GM18519 (cell line): ENCODE results near the gene CTNND2.

Experiments used
- ATAC-seq: cut with Tn5 transposase; IDR thresholded peaks from one replicate; pipeline ENCODE4 v1.9.1; 2021; ENCODE audit warnings: mild to moderate bottlenecking, moderate library complexity; ENCODE audit not compliant: unreplicated experiment, low FRiP score

CTNND2 gene

DNA sequence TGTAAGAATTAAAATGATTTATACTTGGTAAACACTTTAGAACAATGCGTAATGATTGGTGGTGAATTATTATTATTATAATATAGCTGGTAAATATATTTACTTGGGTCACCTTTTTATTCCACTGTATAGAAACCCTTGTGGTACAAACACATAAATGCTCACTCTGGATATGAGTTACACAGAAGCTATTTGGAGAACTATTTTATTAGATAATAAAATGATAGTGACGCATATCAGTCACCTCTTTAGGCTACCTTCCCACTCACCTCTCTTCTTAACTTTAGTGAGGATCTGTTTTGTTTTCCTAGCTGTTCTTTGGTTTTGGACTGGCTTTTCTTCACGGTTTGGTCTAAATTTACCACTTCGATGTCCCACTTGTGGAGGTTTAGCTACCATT lies 605.4 kb downstream of the CTNND2 start:
- no peak for ATAC-seq

DNA sequence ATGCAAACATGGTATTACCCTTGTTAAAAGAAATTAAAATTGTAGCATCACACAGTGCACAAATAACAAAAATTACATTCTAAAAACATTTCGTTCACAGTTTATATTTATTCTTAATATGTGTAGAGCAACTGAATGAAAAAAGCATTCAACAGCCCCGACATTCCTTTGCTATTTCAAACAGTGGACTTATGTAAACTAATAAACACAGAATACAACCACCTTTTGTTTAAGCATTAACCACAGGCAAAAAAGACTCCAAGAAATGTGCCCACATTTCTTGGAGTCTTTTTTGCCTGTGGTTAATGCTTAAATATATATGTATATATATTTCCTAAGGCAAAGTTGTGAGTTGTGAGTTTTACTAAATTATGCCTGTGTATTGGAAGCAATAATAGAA lies 610.7 kb downstream of the CTNND2 start:
- ATAC-seq = no peak

DNA sequence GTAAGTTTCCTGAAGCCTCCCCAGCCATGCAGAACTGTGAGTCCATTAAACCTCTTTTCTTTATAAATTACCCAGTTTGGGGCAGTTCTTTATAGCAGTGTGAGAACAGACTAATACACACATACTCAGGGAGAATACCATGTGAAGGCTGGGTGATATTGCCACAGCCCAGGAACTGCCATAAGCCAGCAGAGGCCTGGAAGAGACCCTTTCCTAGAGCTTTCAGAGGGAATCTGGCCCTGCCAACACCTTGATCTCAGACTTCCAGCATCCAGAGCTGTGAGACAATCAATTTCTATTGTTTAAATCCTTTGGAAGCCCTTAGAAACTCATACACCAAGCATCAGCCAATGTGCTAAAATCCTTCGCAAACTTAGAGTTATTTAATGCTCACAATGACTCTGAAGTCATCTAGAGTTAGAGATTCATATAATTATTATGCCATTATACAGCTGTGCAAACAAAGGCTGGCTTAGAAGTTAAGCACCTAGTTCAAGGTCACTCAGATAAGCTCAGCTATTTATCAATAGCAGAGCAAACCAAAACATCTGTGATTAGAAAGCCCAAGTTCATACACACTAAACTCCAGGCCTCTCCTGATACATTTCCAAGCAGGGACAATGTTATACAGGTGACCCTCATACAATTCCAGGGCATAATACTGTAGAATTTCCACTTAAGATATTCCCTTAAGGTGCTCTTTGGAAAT lies 611.4 kb downstream of the CTNND2 start:
- ATAC-seq = no peak

DNA sequence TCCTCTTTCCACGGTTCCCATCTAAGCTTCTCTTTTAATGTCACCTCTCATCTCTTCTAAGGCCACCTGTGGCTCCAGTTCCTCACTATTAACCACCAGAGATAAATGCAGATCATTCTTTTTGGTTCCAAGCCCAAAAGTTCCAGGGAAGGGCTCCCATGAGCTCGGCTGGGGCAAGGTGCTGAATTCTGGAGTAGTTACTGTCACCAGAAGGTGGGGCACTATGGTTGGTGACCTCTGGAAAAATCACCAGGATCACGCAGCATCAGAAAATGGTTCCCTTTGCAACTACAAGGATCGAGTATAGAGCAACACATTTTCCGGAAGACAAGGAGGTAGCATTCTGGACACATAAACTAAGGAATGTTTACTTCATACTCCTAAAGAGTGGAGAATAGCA lies 614.5 kb downstream of the CTNND2 start:
- ATAC-seq = no peak

DNA sequence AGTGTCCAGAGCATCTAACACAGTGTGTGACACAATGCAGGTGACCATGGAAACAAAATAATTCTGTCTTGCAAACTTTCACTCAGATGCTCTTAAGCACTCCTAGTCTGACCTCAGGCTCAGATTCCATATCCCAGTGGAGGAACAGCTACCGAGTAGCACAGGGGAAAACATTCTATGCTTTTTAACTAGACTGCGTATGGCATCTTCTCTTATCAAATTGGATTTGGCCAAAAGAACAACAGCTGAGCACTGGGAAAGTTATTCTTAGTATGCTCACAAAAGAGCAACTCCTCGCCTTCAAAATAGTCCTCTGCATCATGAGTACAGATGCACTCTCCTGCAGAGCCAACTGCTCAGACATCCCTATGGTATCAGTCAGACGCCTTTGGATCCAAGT lies 615.0 kb downstream of the CTNND2 start:
- no peak for ATAC-seq

DNA sequence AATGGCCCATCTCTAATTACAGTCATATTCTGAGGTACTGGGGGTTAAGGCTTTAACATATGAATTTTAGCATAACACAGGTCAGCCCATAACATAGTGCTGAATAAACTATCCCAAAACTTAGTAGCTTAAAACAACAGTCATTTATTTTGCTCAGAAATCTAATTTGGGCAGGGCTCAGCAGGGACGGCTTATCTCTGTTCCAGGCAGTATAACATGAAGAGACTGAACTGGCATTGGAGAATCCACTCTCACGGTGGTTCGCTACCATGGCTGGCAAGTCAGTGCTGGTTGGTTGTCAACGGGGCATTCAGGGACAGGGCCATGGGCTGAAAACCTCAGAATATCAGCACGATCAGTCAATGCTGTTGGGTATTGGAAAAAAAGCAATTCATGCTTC lies 622.4 kb downstream of the CTNND2 start:
- ATAC-seq = no peak

DNA sequence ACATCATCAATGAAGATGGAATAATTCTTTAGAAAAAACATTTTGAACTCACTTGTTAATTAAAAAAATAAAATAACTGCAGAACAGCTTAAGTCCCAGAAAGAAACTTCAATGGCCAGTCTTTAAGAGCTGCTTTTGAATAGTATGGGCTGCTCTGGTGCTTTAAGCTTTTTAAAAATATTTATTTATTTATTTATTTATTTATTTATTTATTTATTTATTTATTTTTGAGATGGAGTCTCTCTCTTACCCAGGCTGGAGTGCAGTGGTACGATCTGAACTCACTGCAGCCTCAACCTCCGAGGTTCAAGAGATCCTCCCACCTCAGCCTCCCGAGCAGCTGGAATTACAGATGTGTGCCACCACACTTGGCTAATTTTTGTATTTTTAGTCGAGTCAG lies 626.9 kb downstream of the CTNND2 start:
- no peak for ATAC-seq

DNA sequence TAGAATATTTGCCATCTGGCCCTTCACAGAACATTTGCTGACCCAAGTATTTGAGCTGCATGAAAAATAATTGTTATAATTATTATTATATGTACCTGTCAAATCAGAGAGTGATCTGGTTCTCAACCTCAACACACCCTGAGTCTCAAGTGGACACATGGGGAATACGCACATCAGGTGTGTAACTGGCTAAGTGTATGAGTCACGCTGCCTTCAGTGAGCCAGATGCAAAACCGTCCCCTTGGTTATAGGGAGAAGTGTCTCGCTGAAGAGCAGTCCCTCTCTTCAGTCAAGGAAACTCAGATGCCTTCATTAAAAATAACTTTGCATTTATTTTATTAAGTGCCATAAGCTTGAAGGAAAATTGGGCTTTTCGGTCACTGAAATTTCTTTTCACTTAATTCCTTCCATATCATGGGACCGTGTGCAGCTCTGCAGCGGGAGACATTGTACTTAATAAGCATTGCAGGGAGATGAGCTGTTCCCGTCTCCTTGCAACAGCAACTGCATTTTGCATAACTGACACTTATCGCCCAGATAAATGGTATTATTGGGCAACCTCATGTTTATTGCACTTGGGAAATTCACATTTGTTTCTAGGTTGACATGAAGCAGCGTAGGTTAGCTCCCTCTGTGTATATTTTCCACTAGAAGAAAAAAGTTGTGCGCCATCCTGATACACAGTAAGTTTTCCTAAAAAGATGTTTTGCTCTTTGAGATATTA lies 630.9 kb downstream of the CTNND2 start:
- no peak for ATAC-seq

DNA sequence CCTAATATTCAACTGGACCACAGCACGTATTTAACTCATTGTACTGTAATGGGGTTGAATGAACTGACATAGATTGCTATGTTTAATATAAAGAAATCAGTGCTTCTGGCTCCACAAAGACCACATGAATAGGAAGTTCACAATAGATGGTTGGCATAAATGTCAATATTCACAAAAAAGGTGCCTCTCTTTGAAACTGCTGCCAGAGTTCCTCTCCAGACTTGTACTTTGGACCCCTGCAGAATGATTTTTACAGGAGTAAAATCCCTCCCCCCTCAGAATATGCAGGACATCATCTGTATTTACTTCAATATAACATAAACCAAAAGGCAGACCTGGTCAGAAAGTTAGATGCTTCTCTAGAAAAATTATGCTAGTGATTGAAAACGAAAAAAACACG lies 634.7 kb downstream of the CTNND2 start:
- no peak for ATAC-seq

DNA sequence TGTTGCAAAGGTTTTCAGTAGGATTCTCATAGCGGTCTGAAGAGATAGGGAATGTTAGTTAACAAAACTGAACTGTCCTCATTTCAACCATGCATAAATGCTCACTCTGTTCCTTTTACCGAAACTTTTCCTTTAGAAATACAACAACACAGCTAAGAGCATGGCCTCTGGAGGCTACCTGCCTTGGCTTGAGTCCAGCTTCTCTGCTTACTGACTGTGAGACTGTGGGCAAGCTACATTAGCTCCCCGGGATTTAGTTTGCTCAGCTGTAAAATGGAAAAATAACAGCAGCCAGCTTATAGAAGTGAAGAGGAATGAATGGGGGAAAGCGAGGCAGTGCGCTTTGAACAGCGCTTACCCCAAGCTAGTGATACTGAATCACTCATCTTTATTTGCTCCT lies 635.4 kb downstream of the CTNND2 start:
- no peak for ATAC-seq

DNA sequence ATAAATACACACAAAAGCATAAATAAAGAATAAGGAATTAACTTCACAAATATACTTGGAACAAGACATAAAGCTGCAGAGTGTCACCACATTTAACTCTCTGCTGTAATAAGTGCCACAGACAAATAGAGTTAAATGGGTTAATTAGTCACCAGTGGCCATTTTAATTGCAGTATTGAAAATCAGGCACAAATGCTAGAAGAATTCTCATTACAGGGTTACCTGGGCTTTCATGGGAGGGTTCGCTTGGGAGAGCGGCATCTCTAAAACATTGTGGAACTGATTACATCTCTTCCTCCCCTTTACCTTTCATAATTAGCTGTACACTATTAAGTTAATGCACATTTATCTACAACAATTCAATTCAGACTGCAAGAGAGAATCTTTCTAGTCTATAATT lies 637.9 kb downstream of the CTNND2 start:
- no peak for ATAC-seq

DNA sequence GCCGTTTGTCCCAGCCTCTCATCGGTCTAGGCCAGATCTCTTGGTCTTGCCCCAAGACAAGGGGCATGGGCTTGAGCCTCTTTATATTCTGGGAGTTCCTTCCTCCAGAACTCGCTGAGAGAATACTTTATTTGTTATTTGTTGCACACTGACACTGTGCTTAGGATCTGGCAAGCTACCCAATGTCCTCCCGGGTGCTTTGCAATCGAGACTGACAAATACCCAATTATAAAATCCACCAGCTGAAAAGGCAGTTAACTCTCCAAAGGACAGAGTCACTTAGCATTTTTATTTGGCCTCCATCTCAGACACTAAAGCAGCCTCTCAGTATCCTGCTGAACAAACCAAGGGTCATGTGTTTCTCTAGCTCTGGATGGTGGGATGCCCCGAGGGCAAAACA lies 643.0 kb downstream of the CTNND2 start:
- no peak for ATAC-seq

DNA sequence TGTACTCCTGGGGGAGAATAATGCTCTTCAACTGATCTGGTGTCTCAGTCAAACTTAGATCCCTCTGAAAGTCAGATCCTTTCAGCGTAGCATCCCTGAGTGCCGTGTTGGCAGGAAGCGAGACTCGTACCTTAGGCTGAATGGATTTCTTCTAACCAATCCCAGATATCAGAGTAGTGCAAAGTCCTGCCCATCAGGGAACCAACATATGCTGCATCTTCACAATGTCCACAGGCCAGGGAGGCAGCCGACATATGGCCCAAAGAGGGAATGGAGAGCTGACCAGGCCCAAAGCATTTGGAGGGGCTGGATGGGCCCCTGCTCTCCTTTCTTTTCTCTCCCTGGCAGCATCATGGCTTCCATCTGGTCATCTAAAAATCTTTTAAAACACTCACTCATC lies 646.2 kb downstream of the CTNND2 start:
- no peak for ATAC-seq

DNA sequence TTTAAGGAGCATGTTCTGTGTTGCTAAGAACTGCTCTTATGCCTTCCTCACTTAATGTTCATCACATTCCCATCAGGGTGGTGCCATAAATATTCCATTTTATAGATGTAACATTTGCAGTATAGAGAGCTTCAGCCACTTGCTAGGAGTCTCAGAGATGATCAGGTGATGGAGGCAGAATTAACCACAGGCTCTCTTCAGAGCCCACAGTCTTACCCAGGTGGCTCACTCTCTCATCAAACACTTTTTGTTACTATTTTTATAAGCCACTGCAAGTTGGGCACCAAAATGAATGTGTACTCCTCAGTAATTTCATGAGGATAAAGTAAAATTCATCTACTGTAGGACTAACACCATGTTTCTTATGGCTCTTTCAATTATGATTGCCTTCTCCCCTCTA lies 651.7 kb downstream of the CTNND2 start:
- no peak for ATAC-seq

DNA sequence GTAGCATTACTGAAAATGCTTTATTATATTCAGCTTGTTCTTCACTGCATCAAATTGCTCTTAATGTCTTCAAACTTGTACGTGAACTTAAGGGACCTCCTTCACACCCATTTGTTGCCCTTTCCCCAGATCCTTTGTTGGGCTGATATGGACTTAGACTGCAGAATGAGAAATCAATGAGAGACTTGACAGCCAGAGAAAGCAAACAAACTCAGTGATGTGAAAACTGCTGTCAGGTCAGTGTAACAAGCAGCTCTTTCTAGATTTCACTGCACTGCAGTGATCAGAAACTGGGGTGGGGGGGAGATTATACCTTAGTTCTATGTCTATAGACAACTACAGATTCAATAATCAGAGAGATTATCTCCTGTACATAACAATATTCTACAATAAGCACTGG lies 652.2 kb downstream of the CTNND2 start:
- ATAC-seq = no peak

DNA sequence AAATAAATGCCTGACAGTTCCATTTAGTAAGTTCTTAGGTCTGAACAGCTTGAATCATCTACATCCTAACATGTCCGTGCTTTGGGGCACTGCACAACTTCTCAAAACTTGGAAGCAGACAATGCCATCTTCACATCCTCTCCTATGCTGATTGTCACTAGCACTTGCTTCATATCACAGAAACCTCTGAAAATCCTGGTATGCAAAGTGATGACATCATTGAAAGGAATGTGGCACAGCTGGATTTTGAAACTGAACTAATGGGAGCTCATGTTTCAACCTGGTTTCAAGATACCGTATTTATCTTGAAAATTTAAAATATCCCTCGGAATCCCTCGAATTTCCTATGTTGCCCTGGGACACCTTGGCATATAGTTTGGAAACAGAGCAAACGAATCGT lies 653.0 kb downstream of the CTNND2 start:
- no peak for ATAC-seq

DNA sequence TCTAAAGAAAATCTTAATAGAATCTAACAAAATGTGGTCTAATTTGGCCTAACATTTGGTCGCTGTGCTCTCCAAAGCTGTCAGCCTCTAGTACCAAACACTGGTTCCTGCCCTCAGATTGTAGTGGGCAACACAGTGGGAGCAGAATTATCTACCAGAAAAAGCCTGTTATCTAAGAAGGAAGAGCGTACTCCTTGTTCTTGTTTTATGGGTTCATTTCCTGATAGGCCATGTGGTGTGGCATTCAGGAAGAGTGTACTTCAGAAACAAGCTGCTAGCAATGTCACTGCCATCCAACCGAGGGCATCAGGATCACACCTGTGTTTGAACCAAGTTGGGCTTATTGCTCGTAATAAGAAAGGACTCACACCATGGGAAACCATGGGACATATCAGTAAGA lies 655.3 kb downstream of the CTNND2 start:
- no peak for ATAC-seq

DNA sequence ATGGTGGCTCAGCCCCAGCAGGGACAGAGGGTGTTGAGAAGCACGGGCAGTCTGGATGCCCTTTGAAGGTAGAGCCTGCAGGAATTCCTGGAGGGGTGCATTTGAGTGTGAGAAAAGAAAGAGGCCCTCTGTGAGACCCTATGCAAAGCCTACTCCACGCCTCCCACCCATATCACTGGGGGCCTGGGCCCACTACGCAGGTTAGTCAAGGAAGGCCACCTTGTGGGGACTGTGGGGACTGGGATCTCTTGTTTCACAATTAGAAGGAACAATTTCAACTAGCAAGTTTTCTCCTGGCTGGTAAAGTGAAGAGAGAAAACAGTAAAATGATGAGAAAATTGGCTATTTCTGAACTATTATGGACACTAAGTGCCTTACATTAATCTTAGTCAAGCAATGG lies 657.0 kb downstream of the CTNND2 start:
- no peak for ATAC-seq

DNA sequence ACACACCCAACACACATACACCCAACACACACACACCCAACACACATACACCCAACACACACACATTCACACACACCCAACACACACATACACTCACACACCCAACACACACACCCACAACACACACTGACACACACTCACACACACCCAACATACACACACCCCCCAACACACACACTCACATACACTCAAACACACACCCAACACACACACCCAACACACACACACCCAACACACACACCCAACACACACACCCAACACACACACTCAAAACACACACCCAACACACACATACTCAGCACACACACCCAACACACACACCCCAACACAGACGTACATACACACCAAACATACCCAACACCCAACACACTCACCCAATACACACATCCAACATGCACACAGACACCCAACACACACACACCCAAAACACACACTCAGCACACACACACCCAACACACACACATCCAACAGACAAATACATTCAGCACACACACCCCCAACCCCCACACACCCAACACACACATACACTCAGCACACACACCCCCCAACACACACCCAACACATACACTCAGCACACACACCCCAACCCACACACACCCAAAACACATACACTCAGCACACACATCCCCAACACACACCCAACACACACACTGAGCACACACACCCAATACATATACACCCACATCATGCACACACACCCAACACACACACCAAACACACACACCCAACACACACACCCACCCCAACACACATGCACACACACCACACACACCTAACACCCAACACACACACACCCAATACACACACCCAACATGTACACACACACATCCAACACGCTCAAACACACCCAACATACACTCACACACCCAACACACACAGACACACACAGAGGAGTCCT lies 663.7 kb downstream of the CTNND2 start:
- ATAC-seq = no peak

DNA sequence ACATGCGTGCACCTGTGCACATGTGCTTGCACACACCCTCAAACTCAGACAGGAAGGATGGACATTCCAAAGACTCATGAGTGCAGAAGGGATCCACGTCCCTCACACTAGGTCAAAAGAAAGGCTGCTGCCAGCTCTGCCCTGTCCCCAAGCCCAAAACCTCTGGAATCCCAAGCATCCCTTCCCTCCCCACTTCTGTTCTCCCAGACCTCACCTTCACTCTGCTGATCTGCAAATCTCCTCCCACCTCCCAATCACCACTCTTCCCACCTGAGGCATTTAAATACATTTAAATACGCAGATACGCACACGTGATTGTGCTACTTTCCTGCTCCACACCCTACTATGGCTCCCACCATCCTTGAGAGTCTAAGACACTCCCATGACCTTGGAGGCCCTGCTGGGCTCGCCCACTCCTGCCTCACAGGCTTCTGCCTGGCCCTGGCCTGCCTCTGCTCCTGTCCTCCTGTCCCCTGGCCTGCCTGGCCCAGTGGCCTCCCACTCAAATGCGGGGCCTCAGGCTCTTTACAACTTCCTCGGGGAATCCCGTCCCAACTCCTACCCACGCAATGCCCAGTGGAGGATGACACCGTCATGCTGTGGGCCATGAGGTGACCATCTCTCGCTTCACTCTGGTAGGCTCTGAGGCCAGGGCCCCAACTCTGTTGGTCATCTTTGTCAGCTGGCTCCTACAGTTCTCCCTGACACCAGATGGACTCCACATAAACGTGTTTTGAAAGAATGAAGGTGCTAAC lies 664.8 kb downstream of the CTNND2 start:
- no peak for ATAC-seq

DNA sequence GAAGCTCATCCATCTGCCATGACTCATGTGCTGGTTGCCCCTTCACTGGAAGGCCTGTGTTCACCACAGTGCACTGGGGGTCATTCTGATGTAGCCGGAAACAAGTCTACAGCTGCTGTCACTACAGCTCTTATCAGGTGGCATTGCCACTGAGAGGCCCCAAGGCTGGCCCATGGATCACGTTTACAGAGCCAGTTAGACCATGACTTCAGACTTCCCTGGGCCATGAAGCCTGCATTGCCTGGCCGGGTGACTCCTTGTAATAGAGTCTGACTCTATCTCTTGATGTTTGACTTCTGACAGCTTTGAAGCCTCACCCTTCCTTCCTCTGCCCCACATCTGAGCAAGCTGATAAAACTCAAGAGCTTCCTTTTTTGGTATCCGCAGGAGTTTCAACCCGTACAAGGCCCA lies 669.7 kb downstream of the CTNND2 start:
- ATAC-seq = no peak
